ENCODE measurements around the gene LOC101059915.

LOC101059915 gene

GRCh38 chrX:71626576-71626975 lies 40.8 kb upstream of the LOC101059915 start:
- Histone ChIP-seq H4K5ac (ENCODE audit: insufficient read length, low read depth, low read length) (no peak overlapping the region), H3K4ac (ENCODE audit: low read depth, low read length) (no peak overlapping the region), H3K56ac (ENCODE audit: insufficient read length, low read depth, low read length) (no peak overlapping the region), H3K23me2 (ENCODE audit: insufficient read length, low read depth, low read length, poor library complexity, severe bottlenecking) (no peaks in the 10 kb centered on the region), H4K8ac (replicated peaks; ENCODE audit: insufficient read length, low read depth, low read length) (no peak overlapping the region), H3K27me3 (ENCODE audit: insufficient read depth, low read length) (no peaks in the 10 kb centered on the region), H3K79me1 (ENCODE audit: insufficient read depth, low read depth, low read length, poor library complexity, severe bottlenecking) (no peaks in the 10 kb centered on the region), H3K14ac (ENCODE audit: insufficient read depth, low read length) (no peak overlapping the region), H2BK12ac (ENCODE audit: insufficient read length, low read depth, low read length) (no peak overlapping the region), H3K23ac (ENCODE audit: insufficient read length, low read depth, low read length) (no peak overlapping the region), H3K4me1 (ENCODE audit: insufficient read depth, low read length) (no peaks in the 10 kb centered on the region), H3K9me3 (ENCODE audit: control insufficient read depth, low read depth, low read length) (peaks cover 25% of the 10 kb centered on the region), H3K9ac (ENCODE audit: extremely low read depth, insufficient read length, low read length) (no peak overlapping the region), H3K79me2 (ENCODE audit: insufficient read depth, low read length) (no peaks in the 10 kb centered on the region), H2AFZ (ENCODE audit: low read length) (no peak overlapping the region), H2AK5ac (ENCODE audit: insufficient read length, low read length) (no peak overlapping the region), H2BK20ac (ENCODE audit: low read depth, low read length, poor library complexity, severe bottlenecking) (no peak overlapping the region), H3K27ac (ENCODE audit: insufficient read length, low read depth, low read length) (no peak overlapping the region), H4K20me1 (ENCODE audit: control insufficient read depth, insufficient read depth, insufficient read length) (no peaks in the 10 kb centered on the region), H2BK15ac (ENCODE audit: low read depth, low read length) (no peak overlapping the region), H3K4me2 (ENCODE audit: insufficient read depth, insufficient read length, low read length) (no peak overlapping the region), H4K91ac (ENCODE audit: insufficient read length, low read depth, low read length) (no peak overlapping the region), H3K18ac (ENCODE audit: insufficient read length, low read depth, low read length) (no peak overlapping the region), H2BK5ac (ENCODE audit: insufficient read length, low read length) (no peak overlapping the region), H2BK120ac (ENCODE audit: low read depth, low read length, poor library complexity, severe bottlenecking) (no peak overlapping the region), H3T11ph (ENCODE audit: low read length) (no peak overlapping the region)
- Mint-ChIP-seq H3K36me3 (ENCODE audit: insufficient read depth in 1 of 3, low read depth in 3 of 3) (peaks cover 0 to 6% (median 2%) of the 10 kb centered on the region in 3 experiments; a peak in 4 of 7 replicates), H3K27me3 (ENCODE audit: low read depth) (no peaks in the 10 kb centered on the region), H3K4me1 (peaks cover 2 to 9% of the 10 kb centered on the region in 2 experiments; a peak in 1 of 4 replicates), H3K9me3 (peaks cover 69 to 73% of the 10 kb centered on the region in 2 experiments), H3K27ac (no peak overlapping the region), H3K4me3 (no peak overlapping the region; a peak in 1 of 5 replicates)
- no peak for DNase-seq
- TF ChIP-seq CTCF (conservative IDR thresholded peaks at IDR 0.05) = no peak
- WGBS (ENCODE audit: extremely low coverage, insufficient read length, low lambda C conversion rate) = no CpG with 5 or more reads among the region's 6 CpGs
